GM12878 (cell line): ENCODE results near the gene HSPBAP1. TPM values are rescaled to one million over a fixed set of nuclear protein-coding genes. Genes with fewer than 3 reads are reported as not detected.

Experiments used
- E2F4 ChIP-seq: IDR thresholded peaks from 2 replicates; pipeline ENCODE4 v1.6.1; 2012; ENCODE audit warnings: low read depth, low read length, improper control_type of control experiment
- NKRF ChIP-seq: fragments of 450-650 bp; conservative IDR thresholded peaks from 2 replicates; pipeline ENCODE4 v1.6.1; 2017; ENCODE audit warnings: mild to moderate bottlenecking, moderate library complexity
- polyA plus RNA-seq, 11 experiments: library from polyadenylated mRNA; depleted of rRNA in 4 of 11; unstranded in 6 of 11; stranded (reverse) in 5 of 11; fragments of >200 nt; fragmentation: Nextera tagmentation in 4 of 11; fragmentation: Illumina TruSeq in 1 of 11; extraction: Ambion mirVana in 4 of 11; extraction: Trizol in 1 of 11; gene quantifications; 1 replicate in 1 of 11; 2 replicates in 10 of 11; pipeline versions ENCODE4 v1.2.1 to v1.2.3, GENCODE V29; 2011 to 2016; ENCODE audit warnings: inconsistent platforms in 2 of 11, missing spikeins in 2 of 11, low read depth in 1 of 11
- total RNA-seq, 4 experiments: library from RNA; depleted of rRNA in 3 of 4; stranded (reverse); fragments of >200 nt in 3 of 4; fragmentation: Illumina TruSeq in 1 of 4; extraction: Trizol in 1 of 4; gene quantifications; 2 replicates each; pipeline versions ENCODE4 v1.2.1 to v1.2.3, GENCODE V29; 2013 to 2021
- TF ChIP-seq, protein P1 (sequence below): IDR thresholded peaks from 2 replicates; pipeline ENCODE4 v1.6.1; 2012; ENCODE audit warnings: improper control_type of control experiment, low read depth, low read length; ENCODE audit not compliant: insufficient replicate concordance

HSPBAP1 gene
- total and polyA plus RNA-seq, 10 of the 15 experiments (the other 5 are each of a cell fraction or from before 2014, with no cell fraction given), result 3.2 to 10.3 (median 7.9) TPM

GRCh38 chr3:122700193-122700592 lies 93.4 kb downstream of the HSPBAP1 start (continued):
- TF ChIP-seq, protein P1, sequence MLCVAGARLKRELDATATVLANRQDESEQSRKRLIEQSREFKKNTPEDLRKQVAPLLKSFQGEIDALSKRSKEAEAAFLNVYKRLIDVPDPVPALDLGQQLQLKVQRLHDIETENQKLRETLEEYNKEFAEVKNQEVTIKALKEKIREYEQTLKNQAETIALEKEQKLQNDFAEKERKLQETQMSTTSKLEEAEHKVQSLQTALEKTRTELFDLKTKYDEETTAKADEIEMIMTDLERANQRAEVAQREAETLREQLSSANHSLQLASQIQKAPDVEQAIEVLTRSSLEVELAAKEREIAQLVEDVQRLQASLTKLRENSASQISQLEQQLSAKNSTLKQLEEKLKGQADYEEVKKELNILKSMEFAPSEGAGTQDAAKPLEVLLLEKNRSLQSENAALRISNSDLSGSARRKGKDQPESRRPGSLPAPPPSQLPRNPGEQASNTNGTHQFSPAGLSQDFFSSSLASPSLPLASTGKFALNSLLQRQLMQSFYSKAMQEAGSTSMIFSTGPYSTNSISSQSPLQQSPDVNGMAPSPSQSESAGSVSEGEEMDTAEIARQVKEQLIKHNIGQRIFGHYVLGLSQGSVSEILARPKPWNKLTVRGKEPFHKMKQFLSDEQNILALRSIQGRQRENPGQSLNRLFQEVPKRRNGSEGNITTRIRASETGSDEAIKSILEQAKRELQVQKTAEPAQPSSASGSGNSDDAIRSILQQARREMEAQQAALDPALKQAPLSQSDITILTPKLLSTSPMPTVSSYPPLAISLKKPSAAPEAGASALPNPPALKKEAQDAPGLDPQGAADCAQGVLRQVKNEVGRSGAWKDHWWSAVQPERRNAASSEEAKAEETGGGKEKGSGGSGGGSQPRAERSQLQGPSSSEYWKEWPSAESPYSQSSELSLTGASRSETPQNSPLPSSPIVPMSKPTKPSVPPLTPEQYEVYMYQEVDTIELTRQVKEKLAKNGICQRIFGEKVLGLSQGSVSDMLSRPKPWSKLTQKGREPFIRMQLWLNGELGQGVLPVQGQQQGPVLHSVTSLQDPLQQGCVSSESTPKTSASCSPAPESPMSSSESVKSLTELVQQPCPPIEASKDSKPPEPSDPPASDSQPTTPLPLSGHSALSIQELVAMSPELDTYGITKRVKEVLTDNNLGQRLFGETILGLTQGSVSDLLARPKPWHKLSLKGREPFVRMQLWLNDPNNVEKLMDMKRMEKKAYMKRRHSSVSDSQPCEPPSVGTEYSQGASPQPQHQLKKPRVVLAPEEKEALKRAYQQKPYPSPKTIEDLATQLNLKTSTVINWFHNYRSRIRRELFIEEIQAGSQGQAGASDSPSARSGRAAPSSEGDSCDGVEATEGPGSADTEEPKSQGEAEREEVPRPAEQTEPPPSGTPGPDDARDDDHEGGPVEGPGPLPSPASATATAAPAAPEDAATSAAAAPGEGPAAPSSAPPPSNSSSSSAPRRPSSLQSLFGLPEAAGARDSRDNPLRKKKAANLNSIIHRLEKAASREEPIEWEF, result no peak
- TF ChIP-seq NKRF (no peak), E2F4 (no peak)
- TF ChIP-seq, all 136 proteins: peak for 0
